ENCODE data around the gene SCN8A.

The SCN8A gene

GRCh38 chr12:51721282-51721940, 130.4 kb downstream of the SCN8A start:
- Histone ChIP-seq H3K9me3 (ENCODE audit: severe bottlenecking) (no peaks in the 10 kb centered on the region), H3K27me3 (ENCODE audit: insufficient read depth, low read depth, severe bottlenecking) (no peaks in the 10 kb centered on the region), H3K36me3 (peaks cover 12% of the 10 kb centered on the region), H3K4me3 (ENCODE audit: low read depth, low read length) (no peak overlapping the region), H3K27ac (no peak overlapping the region)
- TF ChIP-seq CTCF (IDR thresholded peaks at IDR 0.05; ENCODE audit: low read depth, low read length) = no peak
- no peak for DNase-seq

- Histone ChIP-seq H3K9me3 (ENCODE audit: severe bottlenecking) (no peaks in the 10 kb centered on the region), H3K36me3 (peaks cover 12% of the 10 kb centered on the region), H3K27me3 (ENCODE audit: insufficient read depth, low read depth, severe bottlenecking) (no peaks in the 10 kb centered on the region), H3K27ac (no peak overlapping the region), H3K4me3 (ENCODE audit: low read depth, low read length) (no peak overlapping the region)
- no peak for DNase-seq
- TF ChIP-seq CTCF (IDR thresholded peaks at IDR 0.05; ENCODE audit: low read depth, low read length) = no peak
These were observed 131.4 kb downstream of the SCN8A start for GRCh38 chr12:51722431-51722830.

GRCh38 chr12:51726161-51726560, 135.1 kb downstream of the SCN8A start:
- H3K36me3 ChIP-seq = peaks cover 12% of the 10 kb centered on the region
- DNase-seq = no peak
- H3K27me3 ChIP-seq (ENCODE audit: insufficient read depth, low read depth, severe bottlenecking) = no peaks in the 10 kb centered on the region
- H3K27ac ChIP-seq = no peak overlapping the region
- no peak overlapping the region for H3K4me3 ChIP-seq (ENCODE audit: low read depth, low read length)
- no peak for TF ChIP-seq CTCF (IDR thresholded peaks at IDR 0.05; ENCODE audit: low read depth, low read length)
- no peaks in the 10 kb centered on the region for H3K9me3 ChIP-seq (ENCODE audit: severe bottlenecking)

- no peaks in the 10 kb centered on the region for H3K27me3 ChIP-seq (ENCODE audit: insufficient read depth, low read depth, severe bottlenecking)
- DNase-seq = no peak
These were observed 135.9 kb downstream of the SCN8A start for GRCh38 chr12:51726931-51727330.

DNA sequence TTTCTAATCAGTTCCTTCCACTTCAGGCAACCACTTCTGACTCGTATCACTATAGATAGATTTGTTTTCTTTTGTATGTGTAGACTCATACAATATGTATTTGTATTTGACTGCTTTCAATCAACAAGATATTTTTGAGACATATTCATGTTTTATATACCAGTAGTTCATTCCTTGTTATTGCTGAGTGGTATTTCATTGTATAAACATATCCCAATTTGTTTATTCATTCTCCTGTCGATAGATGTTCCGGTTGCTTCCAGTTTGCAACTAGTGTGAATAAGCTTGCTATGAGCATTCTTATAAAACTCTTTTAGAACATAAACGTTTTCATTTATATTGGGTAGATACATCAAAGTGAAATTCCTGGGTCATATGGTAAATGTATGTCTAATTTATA, 138.3 kb downstream of the SCN8A start:
- H3K9me3 ChIP-seq (ENCODE audit: severe bottlenecking) = peaks cover 3% of the 10 kb centered on the region
- peaks cover 2% of the 10 kb centered on the region; the same call in 1 of the 2 replicates for H3K36me3 ChIP-seq
- H3K27me3 ChIP-seq (ENCODE audit: insufficient read depth, low read depth, severe bottlenecking) = no peaks in the 10 kb centered on the region
- H3K27ac ChIP-seq = no peak overlapping the region
- no peak overlapping the region for H3K4me3 ChIP-seq (ENCODE audit: low read depth, low read length)
- DNase-seq = no peak
- no peak for TF ChIP-seq CTCF (IDR thresholded peaks at IDR 0.05; ENCODE audit: low read depth, low read length)

More at GRCh38 chr12:51726931-51727330, 135.9 kb downstream of the SCN8A start:
- Histone ChIP-seq H3K4me3 (ENCODE audit: low read depth, low read length) (no peak overlapping the region), H3K36me3 (peaks cover 12% of the 10 kb centered on the region), H3K27ac (no peak overlapping the region), H3K9me3 (ENCODE audit: severe bottlenecking) (no peaks in the 10 kb centered on the region)
- no peak for TF ChIP-seq CTCF (IDR thresholded peaks at IDR 0.05; ENCODE audit: low read depth, low read length)

GRCh38 chr12:51730745-51731144, 139.7 kb downstream of the SCN8A start:
- TF ChIP-seq CTCF (IDR thresholded peaks at IDR 0.05; ENCODE audit: low read depth, low read length) = no peak
- no peaks in the 10 kb centered on the region for H3K27me3 ChIP-seq (ENCODE audit: insufficient read depth, low read depth, severe bottlenecking)
- no peak overlapping the region for H3K27ac ChIP-seq
- no peaks in the 10 kb centered on the region for H3K36me3 ChIP-seq
- no peak for DNase-seq
- H3K4me3 ChIP-seq (ENCODE audit: low read depth, low read length) = no peak overlapping the region
- H3K9me3 ChIP-seq (ENCODE audit: severe bottlenecking) = peaks cover 3% of the 10 kb centered on the region
